Urinary bladder (tissue), 4 donors: ENCODE results near the gene LCE1F. TPM values are rescaled to one million over a fixed set of nuclear protein-coding genes. Genes with fewer than 3 reads are reported as not detected.
A peak's percentile ranks its signal among the peaks of the same experiment; 100 is the strongest.

Experiments used
- DNase-seq: peaks from one replicate; pipeline ENCODE4 v3.0.0-alpha.2; 2015; ENCODE audit errors: extremely low spot score
- H3K27ac ChIP-seq: one replicate; pipeline ENCODE4 v1.5.1; 2013; ENCODE audit warnings: low read depth, mild to moderate bottlenecking, moderate library complexity
- H3K36me3 ChIP-seq: one replicate; pipeline ENCODE4 v1.6.1; 2013; ENCODE audit warnings: mild to moderate bottlenecking, moderate library complexity; ENCODE audit not compliant: insufficient read depth
- H3K4me1 ChIP-seq: one replicate; pipeline ENCODE4 v1.6.1; 2013; ENCODE audit warnings: mild to moderate bottlenecking, moderate library complexity; ENCODE audit not compliant: insufficient read depth
- H3K4me3 ChIP-seq: one replicate; pipeline ENCODE4 v1.5.1; 2013; ENCODE audit warnings: low read depth, low read length
- WGBS: extraction: QIAGEN DNeasy Blood & Tissue Kit; methylation state at CpG from one replicate; pipeline ENCODE4 v1.1.7; 2013; 5-methylcytosine and 5-hydroxymethylcytosine counted together
- polyA plus RNA-seq: library from polyadenylated mRNA; stranded (reverse); fragments of 200-250 nt; gene quantifications from one replicate; pipeline ENCODE4 v1.2.3, GENCODE V29; 2013
- total RNA-seq: library from RNA; depleted of rRNA; stranded (reverse); fragments of >200 nt; gene quantifications from one replicate; pipeline ENCODE4 v1.2.3, GENCODE V29; 2014
- donor health status: healthy with polysubstance abuse.
- donor health status: healthy.

The LCE1F gene, protein sequence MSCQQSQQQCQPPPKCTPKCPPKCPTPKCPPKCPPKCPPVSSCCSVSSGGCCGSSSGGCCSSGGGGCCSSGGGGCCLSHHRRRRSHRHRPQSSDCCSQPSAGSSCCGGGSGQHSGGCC
- total RNA-seq (not detected), polyA plus RNA-seq (not detected)

DNA sequence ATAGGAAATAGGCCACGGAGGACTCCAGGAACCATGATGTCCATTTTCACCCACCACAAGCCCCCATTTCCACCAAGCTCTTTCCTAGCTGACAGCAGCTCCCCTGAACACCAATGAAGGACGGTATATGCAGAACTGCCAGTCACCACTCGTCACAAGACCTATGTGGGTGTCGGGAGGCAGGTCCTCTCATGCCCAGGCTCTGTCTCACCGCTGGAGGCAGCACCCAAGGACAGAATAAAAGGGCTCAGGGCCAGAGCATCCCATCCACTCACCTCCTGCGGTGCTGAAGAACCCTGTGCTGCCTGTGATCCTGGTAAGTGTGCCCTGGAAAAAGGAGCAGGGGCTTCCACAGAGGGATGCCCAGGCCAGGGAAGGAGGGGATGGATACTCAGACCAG, at the start of gene LCE1F:
TSS of gene LCE1F (plus strand) at position 266 of the 400 bp plus-strand sequence. CDS start 1,232 bp downstream, outside the sequence.
- no peak within 1 kb of the TSS for H3K4me3 ChIP-seq
- H3K4me1 ChIP-seq, result no peaks in the 10 kb centered on the region
- no peak for DNase-seq
- no peak within 1 kb of the TSS for H3K27ac ChIP-seq
- H3K36me3 ChIP-seq, result no peaks in the 10 kb centered on the region
- WGBS, result 69% methylated on average over 6 of the region's 6 CpGs

DNA sequence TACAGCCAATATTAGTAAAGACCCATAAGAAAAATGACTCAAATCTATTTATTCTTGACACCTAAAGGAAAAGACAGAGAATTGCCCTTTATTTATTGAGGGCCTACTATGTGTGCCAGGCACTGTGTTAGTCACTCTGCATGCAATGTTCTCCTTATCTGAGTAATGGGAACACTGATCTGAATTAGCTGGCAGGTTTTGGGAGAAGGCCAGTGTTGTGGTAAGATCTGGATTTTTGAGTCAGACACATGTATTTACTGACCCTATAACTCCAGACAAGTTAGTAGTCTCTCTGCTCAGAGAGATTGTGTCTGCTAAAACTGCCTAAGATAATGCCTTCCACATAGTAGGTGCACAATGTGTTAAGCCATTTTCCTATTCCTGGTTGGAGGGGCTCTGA, 49.7 kb upstream of the LCE1F start:
- H3K27ac ChIP-seq, result no peak overlapping the region
- no peaks in the 10 kb centered on the region for H3K36me3 ChIP-seq
- H3K4me1 ChIP-seq, result no peaks in the 10 kb centered on the region
- DNase-seq, result no peak
- H3K4me3 ChIP-seq, result no peak overlapping the region

DNA sequence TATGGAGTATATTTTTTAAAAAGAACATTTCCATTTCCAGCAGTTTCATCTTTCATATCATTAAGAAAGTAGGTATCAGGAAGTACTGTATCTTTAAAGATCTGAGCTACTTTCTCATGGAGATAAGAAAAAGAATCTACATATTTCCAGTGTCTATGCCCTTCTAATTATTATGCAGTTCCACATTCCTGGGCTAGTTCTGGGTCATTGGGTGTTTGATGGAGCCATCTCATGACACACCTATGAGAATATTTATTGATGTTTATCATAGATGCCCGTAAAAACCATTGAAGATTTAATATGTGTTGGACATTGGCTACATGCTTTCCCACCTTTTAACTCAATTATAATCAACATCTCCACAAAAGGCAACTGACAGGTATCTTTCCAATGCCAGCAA, 46.0 kb upstream of the LCE1F start:
- Histone ChIP-seq H3K4me3 (no peak overlapping the region), H3K36me3 (no peaks in the 10 kb centered on the region), H3K27ac (no peak overlapping the region), H3K4me1 (no peaks in the 10 kb centered on the region)
- 71% methylated on average over 1 of the region's 1 CpG for WGBS
- no peak for DNase-seq

DNA sequence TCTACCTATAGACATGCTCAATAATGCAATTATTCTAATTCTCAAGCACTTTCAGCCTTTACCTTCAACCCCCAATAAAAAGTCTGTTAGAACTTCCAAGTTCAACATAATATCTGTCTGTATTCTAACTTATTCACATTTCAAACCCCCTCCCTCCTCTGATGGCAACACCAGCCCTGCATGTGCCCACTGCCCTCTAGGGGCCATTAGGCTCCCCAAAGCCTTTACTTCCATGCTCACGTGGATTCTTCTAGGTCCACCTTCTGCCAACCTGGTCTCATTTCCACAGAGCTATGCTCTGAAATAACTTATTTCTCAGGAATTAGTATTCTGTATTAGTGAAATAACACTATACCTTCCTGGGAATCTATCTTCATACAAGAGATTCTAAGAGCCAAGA, 39.3 kb upstream of the LCE1F start:
- WGBS, result 19% methylated on average over 1 of the region's 1 CpG
- H3K4me3 ChIP-seq, result no peak overlapping the region
- H3K36me3 ChIP-seq, result no peaks in the 10 kb centered on the region
- no peak for DNase-seq
- no peak overlapping the region for H3K27ac ChIP-seq
- H3K4me1 ChIP-seq, result no peaks in the 10 kb centered on the region

DNA sequence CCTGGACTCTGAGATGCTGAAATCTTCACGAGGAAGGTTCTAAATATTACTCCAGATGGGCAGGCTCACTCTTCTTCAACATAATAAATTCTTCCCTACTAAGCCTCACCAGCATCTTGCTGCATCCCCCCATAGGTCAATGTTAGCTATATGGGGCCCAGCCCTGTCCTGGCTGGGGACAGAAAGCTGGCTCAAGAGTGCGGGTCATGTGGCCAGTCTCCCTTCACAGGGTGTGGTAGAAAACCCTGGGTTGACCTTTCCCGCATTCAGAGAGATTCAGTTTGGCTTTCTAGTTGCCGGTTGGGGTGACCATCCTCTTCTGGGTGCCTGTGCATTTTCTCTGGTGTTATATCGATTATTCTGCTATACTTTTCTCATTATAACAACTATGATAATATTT, 36.9 kb upstream of the LCE1F start:
- DNase-seq, result no peak
- Histone ChIP-seq H3K4me1 (no peaks in the 10 kb centered on the region), H3K27ac (no peak overlapping the region), H3K4me3 (no peak overlapping the region), H3K36me3 (no peaks in the 10 kb centered on the region)
- WGBS, result 76% methylated on average over 5 of the region's 5 CpGs

DNA sequence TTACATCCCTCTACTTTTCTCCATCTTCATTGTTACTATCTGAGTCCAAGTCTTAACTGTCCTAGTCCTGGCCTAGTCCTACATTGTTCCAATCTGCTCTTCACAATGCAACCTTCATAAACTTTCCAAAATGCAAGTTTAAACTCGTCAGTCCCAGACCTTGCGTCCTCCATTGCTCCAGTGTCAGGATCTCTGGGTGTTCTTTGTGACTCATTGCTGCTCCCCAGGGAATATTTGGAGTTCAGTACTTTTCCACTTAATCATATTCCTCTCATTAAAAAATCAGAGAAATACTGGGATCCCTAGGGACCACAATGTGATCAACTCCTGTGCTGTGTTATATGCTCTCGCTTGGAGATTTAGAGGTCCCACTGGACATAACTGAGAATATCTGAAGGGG, 35.1 kb upstream of the LCE1F start:
- no peaks in the 10 kb centered on the region for H3K36me3 ChIP-seq
- no peak for DNase-seq
- no peak overlapping the region for H3K27ac ChIP-seq
- no peak overlapping the region for H3K4me3 ChIP-seq
- 80% methylated on average over 3 of the region's 3 CpGs for WGBS
- H3K4me1 ChIP-seq, result no peaks in the 10 kb centered on the region

DNA sequence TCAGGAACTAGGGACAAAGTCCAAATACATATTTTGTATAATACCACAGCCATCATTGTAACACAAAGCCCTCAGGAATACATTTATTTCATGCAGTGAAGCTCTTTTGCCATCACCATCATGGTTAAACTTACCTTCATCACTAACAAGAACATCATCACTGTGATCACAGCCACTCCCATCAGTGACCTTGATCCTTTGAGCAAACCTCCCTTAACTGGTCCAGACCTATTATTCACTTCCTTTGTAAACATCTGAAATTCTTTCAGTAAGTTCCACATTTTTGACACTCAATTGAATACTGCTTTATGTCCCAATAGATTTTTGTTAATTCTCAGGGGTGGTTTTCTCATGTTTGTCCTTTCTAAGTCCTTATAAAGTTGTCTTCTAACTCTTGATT, 33.3 kb upstream of the LCE1F start:
- no peak for DNase-seq

DNA sequence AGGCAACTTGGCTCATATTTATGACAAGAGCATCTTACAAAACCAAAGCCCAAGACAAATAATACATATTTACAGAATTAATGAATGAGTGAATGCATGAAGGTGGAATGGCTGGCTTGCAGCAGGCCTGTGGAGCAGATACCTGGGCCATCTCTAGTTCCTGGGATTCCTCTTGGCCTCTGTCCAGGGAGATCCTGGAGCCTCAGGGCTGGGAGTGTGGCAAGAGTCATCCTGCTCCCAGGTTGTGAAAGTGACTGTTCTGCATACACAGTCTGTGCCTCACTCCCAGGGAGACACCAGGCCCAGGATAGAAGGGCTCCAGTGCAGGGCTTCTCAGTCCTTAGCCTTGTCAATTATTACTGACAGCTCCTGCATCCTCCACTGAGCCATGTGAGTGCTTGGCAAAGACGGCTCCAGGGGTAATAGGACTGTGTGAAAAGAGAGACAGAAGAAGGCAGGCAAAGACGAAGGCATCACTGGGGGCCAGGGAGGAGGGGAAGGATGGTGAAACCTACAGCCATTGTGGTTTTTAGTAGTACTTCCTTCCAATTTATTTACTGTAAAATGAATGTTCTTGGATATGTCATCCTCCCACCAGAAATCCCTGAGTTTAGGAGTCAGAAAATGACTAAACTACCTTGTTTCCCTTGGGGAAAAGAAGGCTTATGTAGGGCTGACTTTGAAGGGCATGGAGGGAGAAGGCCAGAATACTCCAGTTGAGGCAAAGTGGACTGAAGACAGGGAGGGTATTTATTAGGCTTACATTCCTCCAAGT, 31.4 kb upstream of the LCE1F start:
- no peaks in the 10 kb centered on the region for H3K36me3 ChIP-seq
- no peaks in the 10 kb centered on the region for H3K4me1 ChIP-seq
- H3K27ac ChIP-seq, result no peak overlapping the region
- WGBS, result 74% methylated on average over 2 of the region's 2 CpGs
- H3K4me3 ChIP-seq, result no peak overlapping the region
- no peak for DNase-seq

More for the DNA sequence above, 33.3 kb upstream of the LCE1F start:
- H3K27ac ChIP-seq, result no peak overlapping the region
- H3K4me3 ChIP-seq, result no peak overlapping the region
- no peaks in the 10 kb centered on the region for H3K4me1 ChIP-seq
- H3K36me3 ChIP-seq, result no peaks in the 10 kb centered on the region

DNA sequence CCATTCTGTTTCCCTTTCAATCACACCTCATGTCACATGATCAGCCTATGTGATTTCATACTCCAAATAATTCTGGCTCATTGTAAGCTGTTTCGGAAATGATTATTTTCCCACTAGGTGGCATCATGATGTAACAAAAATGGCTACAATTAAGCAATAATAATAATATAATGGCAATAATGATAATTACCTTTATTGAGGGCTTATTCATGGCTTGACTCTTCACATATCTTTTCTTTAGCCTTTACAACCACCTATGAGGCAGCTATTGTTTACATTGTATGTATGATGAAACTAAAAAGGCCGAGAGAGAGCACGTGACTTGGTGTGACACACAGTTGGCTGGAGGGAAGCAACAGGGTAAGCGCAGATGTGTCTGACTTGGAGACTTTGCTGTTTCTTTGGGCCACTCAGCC, 29.6 kb upstream of the LCE1F start:
- 50% methylated on average over 4 of the region's 4 CpGs for WGBS

DNA sequence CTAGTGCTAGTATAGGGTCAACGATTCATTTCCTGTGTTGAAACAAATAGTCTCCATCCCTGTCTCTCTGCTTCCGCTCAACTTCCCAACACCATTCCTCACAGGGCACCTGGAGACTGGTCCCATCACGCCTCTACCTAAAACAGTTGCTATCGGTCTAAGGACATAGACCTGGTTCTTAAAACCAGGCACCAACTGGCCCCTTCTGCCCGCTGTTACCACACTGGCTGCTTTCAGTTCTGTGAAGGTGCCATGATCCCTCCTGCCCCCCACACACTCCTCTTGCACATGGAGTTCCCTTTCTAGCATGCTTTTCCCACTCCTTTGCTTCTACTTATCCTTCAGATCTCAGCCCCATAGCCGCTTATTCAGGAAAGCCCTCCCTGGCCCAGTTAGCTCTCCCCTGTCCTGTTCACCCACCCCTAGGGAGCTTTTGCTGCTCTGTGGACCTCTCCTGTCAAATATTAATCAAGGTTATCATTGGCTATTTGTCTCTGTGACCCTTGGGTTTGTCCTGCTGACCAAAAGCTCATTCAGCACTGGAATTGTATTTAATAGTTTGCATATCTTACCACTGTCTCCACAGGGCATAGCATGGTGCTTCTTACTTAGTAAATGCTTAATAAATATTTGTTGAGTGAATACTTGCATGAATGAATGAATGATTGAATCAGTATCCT, 29.0 kb upstream of the LCE1F start:
- Histone ChIP-seq H3K4me3 (no peak overlapping the region), H3K36me3 (no peaks in the 10 kb centered on the region), H3K4me1 (no peaks in the 10 kb centered on the region), H3K27ac (no peak overlapping the region)
- WGBS, result 85% methylated on average over 6 of the region's 6 CpGs
- no peak for DNase-seq

More for the DNA sequence above, 29.6 kb upstream of the LCE1F start:
- Histone ChIP-seq H3K27ac (no peak overlapping the region), H3K4me3 (no peak overlapping the region), H3K4me1 (no peaks in the 10 kb centered on the region), H3K36me3 (no peaks in the 10 kb centered on the region)
- no peak for DNase-seq

DNA sequence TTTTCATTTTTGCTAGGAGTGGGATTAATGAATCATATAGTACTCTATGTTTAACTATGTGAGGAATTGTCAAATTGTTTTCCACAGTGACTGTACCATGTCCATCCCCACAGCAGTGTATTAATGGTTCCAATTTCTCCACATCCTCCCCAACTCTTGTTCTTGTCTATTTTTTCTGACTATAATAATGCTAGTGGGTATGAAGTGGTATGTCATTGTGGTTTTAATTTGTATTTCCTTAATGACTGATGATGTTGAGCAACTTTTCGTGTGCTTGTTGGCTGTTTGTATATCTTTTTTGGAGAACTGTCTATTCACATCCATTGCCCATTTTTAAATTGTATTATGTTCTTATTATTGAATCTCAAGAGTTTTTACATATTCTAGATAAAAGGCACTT, 27.1 kb upstream of the LCE1F start:
- H3K27ac ChIP-seq, result peak overlapping the region; percentile 30
- H3K4me1 ChIP-seq, result no peaks in the 10 kb centered on the region
- H3K36me3 ChIP-seq, result no peaks in the 10 kb centered on the region
- 50% methylated on average over 1 of the region's 1 CpG for WGBS
- no peak for DNase-seq
- no peak overlapping the region for H3K4me3 ChIP-seq

DNA sequence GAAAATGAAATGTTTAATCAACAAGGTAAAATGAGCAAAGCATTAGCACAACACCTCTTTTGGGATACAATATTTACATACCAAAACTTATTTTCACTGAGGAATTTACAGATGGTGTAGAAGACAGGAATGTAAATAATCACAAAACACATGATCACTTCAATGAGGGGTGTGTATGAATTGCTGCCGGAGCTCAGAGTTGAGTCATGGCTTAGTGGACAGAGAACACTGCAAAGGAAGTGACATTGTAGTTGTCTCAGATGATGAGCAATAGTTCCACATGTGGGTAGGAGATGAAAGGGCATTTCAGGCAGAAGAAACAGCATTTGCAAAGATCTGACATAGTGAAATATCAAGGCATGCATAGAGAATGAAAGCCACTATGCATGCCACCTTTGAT, 22.7 kb upstream of the LCE1F start:
- Histone ChIP-seq H3K27ac (no peak overlapping the region), H3K36me3 (no peaks in the 10 kb centered on the region), H3K4me1 (no peaks in the 10 kb centered on the region), H3K4me3 (no peak overlapping the region)
- 34% methylated on average over 1 of the region's 1 CpG for WGBS
- DNase-seq, result no peak

DNA sequence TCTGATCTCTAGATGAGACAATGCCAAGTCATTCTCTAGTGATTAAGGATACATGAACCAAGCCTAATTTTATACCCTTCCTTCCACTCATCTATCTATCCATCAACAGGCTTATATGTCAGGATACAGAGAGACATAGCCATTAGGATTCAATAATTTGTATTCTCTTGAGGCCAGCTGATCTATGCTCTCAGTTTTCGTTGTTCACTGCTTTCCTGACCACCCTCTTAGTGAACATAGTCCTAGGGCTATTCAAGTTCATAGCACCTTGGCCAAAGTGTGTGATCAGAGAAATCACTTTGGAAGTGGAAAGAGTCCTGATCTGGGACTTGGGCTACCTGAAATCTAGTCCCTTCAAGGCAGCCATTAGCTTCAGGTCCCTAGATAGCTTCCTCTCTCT, 21.4 kb upstream of the LCE1F start:
- WGBS, result 39% methylated on average over 1 of the region's 1 CpG
- DNase-seq, result no peak
- H3K4me3 ChIP-seq, result no peak overlapping the region

DNA sequence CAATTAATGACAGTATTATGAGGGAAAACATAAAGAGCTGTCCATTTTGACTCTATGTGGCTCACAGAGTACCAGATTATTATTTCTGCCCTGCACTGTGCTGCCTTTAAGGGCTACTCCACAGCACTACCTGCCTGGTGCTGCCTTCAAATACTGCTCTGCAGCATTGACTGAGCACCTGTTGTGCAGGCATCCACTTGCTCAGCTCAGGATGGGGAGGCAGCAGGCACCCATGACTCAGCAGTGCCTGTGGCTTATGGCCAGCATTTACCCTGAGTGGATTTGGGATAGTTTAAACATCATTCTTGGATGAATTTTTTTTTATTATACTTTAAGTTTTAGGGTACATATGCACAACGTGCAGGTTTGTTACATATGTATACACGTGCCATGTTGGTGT, 18.1 kb upstream of the LCE1F start:
- no peaks in the 10 kb centered on the region for H3K4me1 ChIP-seq
- WGBS, result 56% methylated on average over 2 of the region's 2 CpGs
- H3K27ac ChIP-seq, result no peak overlapping the region
- no peaks in the 10 kb centered on the region for H3K36me3 ChIP-seq
- DNase-seq, result no peak
- H3K4me3 ChIP-seq, result no peak overlapping the region

More for the DNA sequence above, 21.4 kb upstream of the LCE1F start:
- H3K36me3 ChIP-seq, result no peaks in the 10 kb centered on the region
- no peaks in the 10 kb centered on the region for H3K4me1 ChIP-seq
- H3K27ac ChIP-seq, result no peak overlapping the region
